ENCODE results near the gene CDK19. TPM values are rescaled to one million over a fixed set of nuclear protein-coding genes. Genes with fewer than 3 reads are reported as not detected.

CDK19 gene
- total and polyA plus RNA-seq, 2 experiments from 2014 or later: 7.7 to 10.1 TPM

- H3K4me1 ChIP-seq (ENCODE audit: insufficient read depth): peaks cover 46% of the 10 kb centered on the region
- no peaks in the 10 kb centered on the region for H3K79me2 ChIP-seq (replicated peaks; ENCODE audit: insufficient read depth)
- H2AFZ ChIP-seq: no peak overlapping the region
- no peaks in the 10 kb centered on the region for H3F3A ChIP-seq (replicated peaks; ENCODE audit: low read depth)
- no peak overlapping the region for H3K4me2 ChIP-seq
- Mint-ChIP-seq H3K27ac (peak overlapping the region; percentile 72; the same call in 1 of the 2 replicates), H3K27me3 (ENCODE audit: insufficient read depth, low read depth, poor library complexity) (no peaks in the 10 kb centered on the region), H3K9me3 (no peaks in the 10 kb centered on the region; the same call in 2 of the 3 replicates), H3K4me3 (no peak overlapping the region), H3K4me1 (peaks cover 45% of the 10 kb centered on the region), H3K36me3 (ENCODE audit: low read depth) (no peaks in the 10 kb centered on the region)
- TF ChIP-seq ETS1 (IDR thresholded peaks at IDR 0.05): no peak
- no peak for TF ChIP-seq CREB1 (CRISPR knock-in tag; IDR thresholded peaks at IDR 0.05; ENCODE audit: low read depth)
- TF ChIP-seq STAT1 (IDR thresholded peaks at IDR 0.05; ENCODE audit: unreplicated experiment): no peak
- no peak for TF ChIP-seq ZNF331 (CRISPR knock-in tag; IDR thresholded peaks at IDR 0.05; ENCODE audit: low read depth)
- TF ChIP-seq EZH2 (IDR thresholded peaks at IDR 0.05; ENCODE audit: low read depth, unreplicated experiment): no peak
- no peak for TF ChIP-seq POLR2AphosphoS5 (IDR thresholded peaks at IDR 0.05; ENCODE audit: low read depth)
- TF ChIP-seq CTCF (conservative IDR thresholded peaks at IDR 0.05; ENCODE audit: low read depth in 2 of 2): no peak
- TF ChIP-seq NANOG (IDR thresholded peaks at IDR 0.05; ENCODE audit: borderline replicate concordance): no peak
- TF ChIP-seq, protein P1, sequence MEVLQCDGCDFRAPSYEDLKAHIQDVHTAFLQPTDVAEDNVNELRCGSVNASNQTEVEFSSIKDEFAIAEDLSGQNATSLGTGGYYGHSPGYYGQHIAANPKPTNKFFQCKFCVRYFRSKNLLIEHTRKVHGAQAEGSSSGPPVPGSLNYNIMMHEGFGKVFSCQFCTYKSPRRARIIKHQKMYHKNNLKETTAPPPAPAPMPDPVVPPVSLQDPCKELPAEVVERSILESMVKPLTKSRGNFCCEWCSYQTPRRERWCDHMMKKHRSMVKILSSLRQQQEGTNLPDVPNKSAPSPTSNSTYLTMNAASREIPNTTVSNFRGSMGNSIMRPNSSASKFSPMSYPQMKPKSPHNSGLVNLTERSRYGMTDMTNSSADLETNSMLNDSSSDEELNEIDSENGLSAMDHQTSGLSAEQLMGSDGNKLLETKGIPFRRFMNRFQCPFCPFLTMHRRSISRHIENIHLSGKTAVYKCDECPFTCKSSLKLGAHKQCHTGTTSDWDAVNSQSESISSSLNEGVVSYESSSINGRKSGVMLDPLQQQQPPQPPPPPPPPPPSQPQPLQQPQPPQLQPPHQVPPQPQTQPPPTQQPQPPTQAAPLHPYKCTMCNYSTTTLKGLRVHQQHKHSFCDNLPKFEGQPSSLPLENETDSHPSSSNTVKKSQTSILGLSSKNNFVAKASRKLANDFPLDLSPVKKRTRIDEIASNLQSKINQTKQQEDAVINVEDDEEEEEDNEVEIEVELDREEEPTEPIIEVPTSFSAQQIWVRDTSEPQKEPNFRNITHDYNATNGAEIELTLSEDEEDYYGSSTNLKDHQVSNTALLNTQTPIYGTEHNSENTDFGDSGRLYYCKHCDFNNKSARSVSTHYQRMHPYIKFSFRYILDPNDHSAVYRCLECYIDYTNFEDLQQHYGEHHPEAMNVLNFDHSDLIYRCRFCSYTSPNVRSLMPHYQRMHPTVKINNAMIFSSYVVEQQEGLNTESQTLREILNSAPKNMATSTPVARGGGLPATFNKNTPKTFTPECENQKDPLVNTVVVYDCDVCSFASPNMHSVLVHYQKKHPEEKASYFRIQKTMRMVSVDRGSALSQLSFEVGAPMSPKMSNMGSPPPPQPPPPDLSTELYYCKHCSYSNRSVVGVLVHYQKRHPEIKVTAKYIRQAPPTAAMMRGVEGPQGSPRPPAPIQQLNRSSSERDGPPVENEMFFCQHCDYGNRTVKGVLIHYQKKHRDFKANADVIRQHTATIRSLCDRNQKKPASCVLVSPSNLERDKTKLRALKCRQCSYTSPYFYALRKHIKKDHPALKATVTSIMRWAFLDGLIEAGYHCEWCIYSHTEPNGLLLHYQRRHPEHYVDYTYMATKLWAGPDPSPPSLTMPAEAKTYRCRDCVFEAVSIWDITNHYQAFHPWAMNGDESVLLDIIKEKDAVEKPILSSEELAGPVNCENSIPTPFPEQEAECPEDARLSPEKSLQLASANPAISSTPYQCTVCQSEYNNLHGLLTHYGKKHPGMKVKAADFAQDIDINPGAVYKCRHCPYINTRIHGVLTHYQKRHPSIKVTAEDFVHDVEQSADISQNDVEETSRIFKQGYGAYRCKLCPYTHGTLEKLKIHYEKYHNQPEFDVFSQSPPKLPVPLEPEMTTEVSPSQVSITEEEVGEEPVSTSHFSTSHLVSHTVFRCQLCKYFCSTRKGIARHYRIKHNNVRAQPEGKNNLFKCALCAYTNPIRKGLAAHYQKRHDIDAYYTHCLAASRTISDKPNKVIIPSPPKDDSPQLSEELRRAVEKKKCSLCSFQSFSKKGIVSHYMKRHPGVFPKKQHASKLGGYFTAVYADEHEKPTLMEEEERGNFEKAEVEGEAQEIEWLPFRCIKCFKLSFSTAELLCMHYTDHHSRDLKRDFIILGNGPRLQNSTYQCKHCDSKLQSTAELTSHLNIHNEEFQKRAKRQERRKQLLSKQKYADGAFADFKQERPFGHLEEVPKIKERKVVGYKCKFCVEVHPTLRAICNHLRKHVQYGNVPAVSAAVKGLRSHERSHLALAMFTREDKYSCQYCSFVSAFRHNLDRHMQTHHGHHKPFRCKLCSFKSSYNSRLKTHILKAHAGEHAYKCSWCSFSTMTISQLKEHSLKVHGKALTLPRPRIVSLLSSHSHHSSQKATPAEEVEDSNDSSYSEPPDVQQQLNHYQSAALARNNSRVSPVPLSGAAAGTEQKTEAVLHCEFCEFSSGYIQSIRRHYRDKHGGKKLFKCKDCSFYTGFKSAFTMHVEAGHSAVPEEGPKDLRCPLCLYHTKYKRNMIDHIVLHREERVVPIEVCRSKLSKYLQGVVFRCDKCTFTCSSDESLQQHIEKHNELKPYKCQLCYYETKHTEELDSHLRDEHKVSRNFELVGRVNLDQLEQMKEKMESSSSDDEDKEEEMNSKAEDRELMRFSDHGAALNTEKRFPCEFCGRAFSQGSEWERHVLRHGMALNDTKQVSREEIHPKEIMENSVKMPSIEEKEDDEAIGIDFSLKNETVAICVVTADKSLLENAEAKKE (CRISPR knock-in tag; IDR thresholded peaks at IDR 0.05): no peak
- no peak for TF ChIP-seq EZH2phosphoT487 (IDR thresholded peaks at IDR 0.05; ENCODE audit: unreplicated experiment)
- peak overlapping the region; percentile 42; the same call in 1 of the 2 replicates for H3K27ac ChIP-seq (ENCODE audit: low read depth)
- no peaks in the 10 kb centered on the region for H4K20me1 ChIP-seq (replicated peaks; ENCODE audit: insufficient read depth)
- H3K4me3 ChIP-seq: no peak overlapping the region
- H3K27me3 ChIP-seq (ENCODE audit: insufficient read depth): no peaks in the 10 kb centered on the region
- no peaks in the 10 kb centered on the region for H3K36me3 ChIP-seq (ENCODE audit: insufficient read depth)
- no peak for DNase-seq (ENCODE audit: low spot score)
- ATAC-seq: no peak
- H3K9me2 ChIP-seq (ENCODE audit: insufficient read depth): no peaks in the 10 kb centered on the region
These were observed 200.7 kb downstream of the CDK19 start for GRCh38 chr6:110614586-110614985.
